ENCODE measurements around the gene FDX2. TPM values are rescaled to one million over a fixed set of nuclear protein-coding genes. Genes with fewer than 3 reads are reported as not detected.

Gene FDX2
- total RNA-seq, 1 experiment from 2014 or later = 79.5 TPM

GRCh38 chr19:10270180-10270615 lies 45.6 kb downstream of the FDX2 start:
- intact Hi-C loops (cut with micrococcal nuclease) = no loop called here
- Histone ChIP-seq H3F3A (ENCODE audit: low read length, unreplicated experiment) (no peaks in the 10 kb centered on the region), H3K27me3 (ENCODE audit: low read length) (no peaks in the 10 kb centered on the region), H3K4me2 (ENCODE audit: low read length) (peak overlapping the region; percentile 92), H4K20me1 (ENCODE audit: low read length) (no peaks in the 10 kb centered on the region), H3K79me2 (ENCODE audit: low read length) (no peaks in the 10 kb centered on the region), H3K9me2 (replicated peaks; ENCODE audit: low read length) (no peaks in the 10 kb centered on the region), H3K9ac (ENCODE audit: low read length) (peak overlapping the region; percentile 44), H3K4me1 (ENCODE audit: insufficient read depth, low read length) (peaks cover 23% of the 10 kb centered on the region), H3K27ac (ENCODE audit: low read length) (no peak overlapping the region), H3K4me3 (ENCODE audit: low read length) (peak overlapping the region; percentile 64), H3K9me3 (ENCODE audit: low read length) (no peaks in the 10 kb centered on the region), H2AFZ (ENCODE audit: low read length) (peak overlapping the region; percentile 93), H3K36me3 (ENCODE audit: low read depth, low read length) (no peaks in the 10 kb centered on the region)
- POLR2A ChIA-PET (ENCODE audit: unreplicated experiment) = interaction anchor here (0.7 to 1.5 kb wide), 3 partner anchors 22 to 156 kb away, joined by 4 to 9 read pairs (median 6); no protein-coding TSS in a partner anchor
- CTCF ChIA-PET = interaction anchor here (0.8 to 3.2 kb wide), 6 partner anchors 10 to 121 kb away, joined by 3 to 62 read pairs (median 14); partner anchors contain the start of gene RAVER1
- DNase-seq = no peak
- peak; percentile 54 for ATAC-seq
- TF ChIP-seq EZH2 (IDR thresholded peaks at IDR 0.05; ENCODE audit: low read length, unreplicated experiment) (no peak), EZH2phosphoT487 (IDR thresholded peaks at IDR 0.05; ENCODE audit: borderline replicate concordance, low read length) (no peak), CTCF (conservative IDR thresholded peaks at IDR 0.05; ENCODE audit: low read depth, low read length) (no peak)
- BruUV-seq (replicated peaks) = no TSS peak

- Histone ChIP-seq H3K36me3 (ENCODE audit: low read depth, low read length) (no peaks in the 10 kb centered on the region), H3K9me3 (ENCODE audit: low read length) (no peaks in the 10 kb centered on the region), H2AFZ (ENCODE audit: low read length) (peak overlapping the region; percentile 93), H3K4me1 (ENCODE audit: insufficient read depth, low read length) (peaks cover 23% of the 10 kb centered on the region), H3K9ac (ENCODE audit: low read length) (no peak overlapping the region; the same call in 1 of the 2 replicates), H3K79me2 (ENCODE audit: low read length) (no peaks in the 10 kb centered on the region), H3K4me2 (ENCODE audit: low read length) (peak overlapping the region; percentile 92), H3F3A (ENCODE audit: low read length, unreplicated experiment) (no peaks in the 10 kb centered on the region), H3K9me2 (replicated peaks; ENCODE audit: low read length) (no peaks in the 10 kb centered on the region), H3K27ac (ENCODE audit: low read length) (no peak overlapping the region), H3K4me3 (ENCODE audit: low read length) (peak overlapping the region; percentile 64), H3K27me3 (ENCODE audit: low read length) (no peaks in the 10 kb centered on the region), H4K20me1 (ENCODE audit: low read length) (no peaks in the 10 kb centered on the region)
- intact Hi-C loops (cut with micrococcal nuclease) = loop anchor here (1.0 kb wide), 2 partner anchors 66 to 120 kb away; no protein-coding TSS in a partner anchor
- ChIA-PET POLR2A (ENCODE audit: unreplicated experiment) (interaction anchor here (1.1 to 1.5 kb wide), 2 partner anchors 22 to 65 kb away, joined by 6 to 9 read pairs; no protein-coding TSS in a partner anchor), CTCF (interaction anchor here (0.6 to 3.2 kb wide), 13 partner anchors 10 to 149 kb away, joined by 3 to 62 read pairs (median 5); partner anchors contain the start of genes ICAM5, RAVER1 and TYK2)
- ATAC-seq (peak; percentile 70), DNase-seq (peak; percentile 88)
- TF ChIP-seq CTCF (conservative IDR thresholded peaks at IDR 0.05; ENCODE audit: low read depth, low read length) (peak; percentile 95), EZH2phosphoT487 (IDR thresholded peaks at IDR 0.05; ENCODE audit: borderline replicate concordance, low read length) (no peak), EZH2 (IDR thresholded peaks at IDR 0.05; ENCODE audit: low read length, unreplicated experiment) (no peak)
- no TSS peak for BruUV-seq (replicated peaks)
Measured at GRCh38 chr19:10269333-10270179, 46.3 kb downstream of the FDX2 start.
